CD4-positive, alpha-beta T cell (primary cell): ENCODE data around the gene BICDL2. TPM values are rescaled to one million over a fixed set of nuclear protein-coding genes. Genes with fewer than 3 reads are reported as not detected.
A peak's percentile ranks its signal among the peaks of the same experiment; 100 is the strongest.
"Not testable (repeated sequence)": the region's sequence is repeated elsewhere in the genome, so short reads cannot be mapped to it uniquely, and the experiment has no call there.

Experiments
- ATAC-seq: fragments of 200-7000 bp; cut with Tn5 transposase; one replicate; pipeline ENCODE4 v1.10.0; 2022; ENCODE audit warnings: mild to moderate bottlenecking; ENCODE audit not compliant: poor library complexity
- CTCF ChIA-PET: fragments of 350-600 bp; sonication (Branson Sonifier 250); formaldehyde crosslinking; loops from one replicate; lab custom pipeline; 2021; ENCODE audit warnings: antibody characterized with exemption, inconsistent platforms; lab: Charles Lee
- POLR2A ChIA-PET: fragments of 350-600 bp; sonication (Branson Sonifier 250); formaldehyde crosslinking; loops from one replicate; lab custom pipeline; 2021; ENCODE audit warnings: antibody characterized with exemption, inconsistent platforms; lab: Charles Lee
- DNase-seq, 14 experiments: peaks; one replicate each; pipeline ENCODE4 v3.0.0-alpha.2; 2013 to 2020; ENCODE audit warnings: mixed read lengths in 2 of 14
- H3K27ac ChIP-seq, 2 donors: one replicate each; pipeline versions ENCODE4 v1.5.1 to v1.7.0; 2013; ENCODE audit warnings: low read length in 2 of 2, low read depth in 1 of 2, mild to moderate bottlenecking in 1 of 2
- H3K27me3 ChIP-seq, 2 experiments: 1 replicate in 1 of 2; 2 replicates in 1 of 2; pipeline versions ENCODE4 v1.6.1 to v1.7.0; 2013; ENCODE audit warnings: low read length in 2 of 2, control low read depth in 1 of 2, mild to moderate bottlenecking in 1 of 2, moderate library complexity in 1 of 2; ENCODE audit not compliant: insufficient read depth in 2 of 2, control insufficient read depth in 1 of 2
- H3K36me3 ChIP-seq: one replicate; pipeline ENCODE4 v1.6.1; 2013; ENCODE audit warnings: low read length, control low read depth; ENCODE audit not compliant: insufficient read depth
- H3K4me1 ChIP-seq: one replicate; pipeline ENCODE4 v1.6.1; 2013; ENCODE audit warnings: low read length, control low read depth; ENCODE audit not compliant: insufficient read depth
- H3K4me3 ChIP-seq: one replicate; pipeline ENCODE4 v1.5.1; 2013; ENCODE audit warnings: mild to moderate bottlenecking, low read length, moderate library complexity
- H3K9me3 ChIP-seq, 2 experiments: 1 replicate in 1 of 2; 2 replicates in 1 of 2; pipeline versions ENCODE4 v1.6.1 to v1.7.0; 2013; ENCODE audit warnings: low read length in 2 of 2, mild to moderate bottlenecking in 2 of 2, control low read depth in 1 of 2, moderate library complexity in 1 of 2; ENCODE audit not compliant: control insufficient read depth in 1 of 2, insufficient read depth in 1 of 2
- H3K27ac Mint-ChIP-seq: one replicate; pipeline ENCODE4 v1.8.0; 2020; ENCODE audit warnings: mixed read lengths
- H3K27me3 Mint-ChIP-seq: one replicate; pipeline ENCODE4 v1.8.0; 2021; ENCODE audit warnings: mixed read lengths
- H3K36me3 Mint-ChIP-seq: one replicate; pipeline ENCODE4 v1.8.0; 2021; ENCODE audit warnings: low read depth, mixed read lengths
- H3K4me1 Mint-ChIP-seq: one replicate; pipeline ENCODE4 v1.8.0; 2021; ENCODE audit warnings: low read depth, mixed read lengths
- H3K4me3 Mint-ChIP-seq: one replicate; pipeline ENCODE4 v1.8.0; 2020; ENCODE audit warnings: mild to moderate bottlenecking, mixed read lengths
- H3K9me3 Mint-ChIP-seq: one replicate; pipeline ENCODE4 v1.8.0; 2020; ENCODE audit warnings: mixed read lengths
- CTCF ChIP-seq: fragments of 200-600 bp; IDR thresholded peaks from one replicate; pipeline ENCODE4 v1.8.0; 2022; ENCODE audit warnings: antibody characterized with exemption, mild to moderate bottlenecking
- intact Hi-C, 2 experiments: fragments of 100-400 bp; cut with DNase I in 1 of 2; cut with micrococcal nuclease in 1 of 2; formaldehyde crosslinking; loops; one replicate each; pipeline versions ENCODE4 v1.15.1 to v1.9.0; 2023 to 2025; cut with DNase I, micrococcal nuclease
- total RNA-seq, 174 experiments: library from RNA in 2 of 174; stranded (reverse) in 2 of 174; gene quantifications; one replicate each; pipeline ENCODE4 v1.2.3 and lab custom pipeline; 2021 to 2026

BICDL2 gene
- total RNA-seq, 2 experiments from 2014 or later = not detected

DNA sequence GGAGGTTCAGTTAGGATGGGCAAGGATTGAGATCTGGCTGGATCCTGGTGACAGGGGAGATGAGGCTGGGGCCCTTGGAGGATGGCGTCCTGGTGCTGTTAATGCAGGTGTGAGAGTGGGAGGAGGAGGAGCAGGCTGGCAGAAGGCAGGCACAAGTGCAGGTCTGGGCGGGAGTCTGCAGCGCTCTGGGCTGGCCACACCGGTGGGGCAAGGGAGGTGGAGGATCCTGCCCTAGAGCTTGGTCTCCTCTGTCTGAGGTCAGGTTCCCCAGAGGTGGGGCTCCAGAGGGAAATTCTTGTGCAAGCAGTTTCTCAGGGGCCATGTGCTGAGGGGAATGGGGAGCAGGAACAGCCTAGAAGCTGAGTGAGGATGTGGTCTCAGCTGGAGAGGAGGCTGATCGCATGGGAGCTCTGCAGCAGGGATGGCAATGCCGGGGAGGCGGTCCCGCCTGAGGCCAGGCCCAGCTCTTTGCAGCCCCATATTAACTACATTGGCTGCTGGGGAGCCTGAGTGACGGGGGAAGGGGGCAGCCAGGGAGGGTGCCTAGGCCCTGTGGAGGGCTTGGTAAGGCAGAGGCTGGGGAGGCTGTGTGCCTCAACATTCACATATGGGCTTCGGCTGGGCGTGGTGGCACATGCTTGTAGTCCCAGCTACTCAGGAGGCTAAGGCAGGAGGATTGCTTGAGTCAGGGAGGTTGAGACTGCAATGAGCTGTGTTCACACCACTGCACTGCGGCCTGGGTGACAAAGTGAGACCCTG is 16.0 kb upstream of the BICDL2 start:
- ATAC-seq (peak; percentile 58), DNase-seq (peak in 1 of 14 experiments; percentile 31)
- CTCF ChIA-PET, POLR2A ChIA-PET, H3K9me3 ChIP-seq, intact Hi-C loops, H3K9me3 Mint-ChIP-seq, H3K4me3 ChIP-seq, H3K27me3 Mint-ChIP-seq, H3K27ac ChIP-seq, H3K36me3 ChIP-seq, H3K4me3 Mint-ChIP-seq, H3K27ac Mint-ChIP-seq, H3K27me3 ChIP-seq: not testable (repeated sequence)
- H3K36me3 Mint-ChIP-seq = peaks cover 26% of the 10 kb centered on the region
- peaks cover 40% of the 10 kb centered on the region for H3K4me1 ChIP-seq
- H3K4me1 Mint-ChIP-seq = peaks cover 46% of the 10 kb centered on the region

DNA sequence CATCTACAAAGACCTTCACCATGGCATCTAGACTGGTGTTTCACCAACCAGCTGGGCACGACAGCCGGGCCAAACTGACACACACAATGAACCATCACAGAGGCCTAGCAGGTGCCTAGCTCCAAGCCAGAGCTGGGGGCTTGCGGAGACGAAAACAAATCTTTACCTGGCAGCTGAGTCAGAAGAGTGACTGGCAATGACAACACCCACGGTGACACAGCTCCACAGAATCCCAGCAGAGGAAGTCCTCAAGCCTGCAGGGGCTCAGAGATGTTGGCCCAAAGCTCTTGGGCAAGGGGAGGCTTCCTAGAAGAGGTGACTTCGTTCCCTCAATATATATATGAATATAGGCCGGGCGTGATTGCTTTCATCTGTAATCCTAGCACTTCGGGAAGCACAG is 14.8 kb upstream of the BICDL2 start:
- no peak overlapping the region for H3K27ac Mint-ChIP-seq
- no peak overlapping the region for H3K4me3 Mint-ChIP-seq

GRCh38 chr16:3051009-3051408 is 14.3 kb upstream of the BICDL2 start:
- H3K4me3 Mint-ChIP-seq = no peak overlapping the region
- peaks cover 8% of the 10 kb centered on the region for H3K27me3 Mint-ChIP-seq
- ATAC-seq (no peak), DNase-seq (no peak)
- ChIA-PET CTCF (interaction anchor here (0.8 to 1.4 kb wide), 4 partner anchors 19 to 79 kb away, joined by 3 to 5 read pairs (median 4); no protein-coding TSS in a partner anchor), POLR2A (no interaction called here)
- H3K9me3 Mint-ChIP-seq = no peaks in the 10 kb centered on the region
- Histone ChIP-seq H3K27ac (no peak overlapping the region), H3K4me1 (peaks cover 37% of the 10 kb centered on the region), H3K4me3 (no peak overlapping the region), H3K36me3 (no peaks in the 10 kb centered on the region), H3K27me3 (peaks cover 9 to 13% of the 10 kb centered on the region in 2 experiments), H3K9me3 (peaks cover 0 to 6% of the 10 kb centered on the region in 2 experiments)
- intact Hi-C loops = no loop called here
- no peak for TF ChIP-seq CTCF
- peaks cover 22% of the 10 kb centered on the region for H3K36me3 Mint-ChIP-seq
- no peak overlapping the region for H3K27ac Mint-ChIP-seq
- peaks cover 37% of the 10 kb centered on the region for H3K4me1 Mint-ChIP-seq

More for the DNA sequence above, 14.8 kb upstream of the BICDL2 start:
- Histone ChIP-seq H3K36me3 (no peaks in the 10 kb centered on the region), H3K9me3 (peaks cover 0 to 6% of the 10 kb centered on the region in 2 experiments), H3K4me1 (peaks cover 37% of the 10 kb centered on the region), H3K27ac (no peak overlapping the region), H3K4me3 (no peak overlapping the region), H3K27me3 (peaks cover 6 to 10% of the 10 kb centered on the region in 2 experiments)
- Mint-ChIP-seq H3K4me1 (peaks cover 37% of the 10 kb centered on the region), H3K27me3 (peaks cover 8% of the 10 kb centered on the region), H3K9me3 (no peaks in the 10 kb centered on the region), H3K36me3 (peaks cover 22% of the 10 kb centered on the region)
- TF ChIP-seq CTCF = no peak
- CTCF ChIA-PET = interaction anchor here (0.8 to 1.4 kb wide), 3 partner anchors 20 to 78 kb away, joined by 3 to 5 read pairs (median 5); no protein-coding TSS in a partner anchor
- intact Hi-C loops = no loop called here
- POLR2A ChIA-PET = interaction anchor here (1.1 kb wide), 1 partner anchor 26 kb away, joined by 4 read pairs; no protein-coding TSS in a partner anchor
- DNase-seq (no peak), ATAC-seq (no peak)
